ENCODE results near the gene GLUD2. TPM values are rescaled to one million over a fixed set of nuclear protein-coding genes. Genes with fewer than 3 reads are reported as not detected.

Gene GLUD2
- total RNA-seq, 1 donor from 2014 or later: 0.66 TPM

- Histone ChIP-seq H2AFZ (ENCODE audit: low read depth, low read length) (no peak overlapping the region), H3K79me2 (ENCODE audit: insufficient read depth, low read length) (no peaks in the 10 kb centered on the region), H3K4me3 (ENCODE audit: insufficient read depth, low read depth, low read length) (no peak overlapping the region), H3K4me1 (ENCODE audit: insufficient read depth, low read length) (no peaks in the 10 kb centered on the region), H3K9me3 (ENCODE audit: insufficient read depth, low read depth, low read length) (no peaks in the 10 kb centered on the region), H3K27ac (ENCODE audit: low read depth, low read length) (no peak overlapping the region), H4K20me1 (ENCODE audit: insufficient read depth, low read length) (no peaks in the 10 kb centered on the region), H3K9ac (ENCODE audit: low read length) (no peak overlapping the region), H3K27me3 (ENCODE audit: insufficient read depth, low read length) (no peaks in the 10 kb centered on the region), H3K36me3 (ENCODE audit: insufficient read depth, low read length) (no peaks in the 10 kb centered on the region), H3K4me2 (ENCODE audit: low read length) (no peak overlapping the region)
- Mint-ChIP-seq H3K27me3 (ENCODE audit: low read depth, unreplicated experiment) (no peaks in the 10 kb centered on the region), H3K27ac (ENCODE audit: unreplicated experiment) (no peak overlapping the region), H3K4me3 (ENCODE audit: unreplicated experiment) (no peak overlapping the region), H3K4me1 (ENCODE audit: low read depth, unreplicated experiment) (no peaks in the 10 kb centered on the region), H3K9me3 (ENCODE audit: unreplicated experiment) (peaks cover 2% of the 10 kb centered on the region), H3K36me3 (ENCODE audit: low read depth, unreplicated experiment) (no peaks in the 10 kb centered on the region)
- DNase-seq (ENCODE audit: low read depth): peak; percentile 6
- FAIRE-seq: no peak
- TF ChIP-seq EZH2 (IDR thresholded peaks at IDR 0.05; ENCODE audit: insufficient read depth, low read length): no peak
- no peak for TF ChIP-seq CTCF (IDR thresholded peaks at IDR 0.05; ENCODE audit: insufficient read depth, low read depth, low read length)
Observed at GRCh38 chrX:121010218-121010617, 37.2 kb upstream of the GLUD2 start.

GRCh38 chrX:121011254-121011653, 36.2 kb upstream of the GLUD2 start:
- no peak overlapping the region for H3K4me3 Mint-ChIP-seq (ENCODE audit: unreplicated experiment)
- no peaks in the 10 kb centered on the region for H3K79me2 ChIP-seq (ENCODE audit: insufficient read depth, low read length)

More at GRCh38 chrX:121011254-121011653, 36.2 kb upstream of the GLUD2 start:
- Histone ChIP-seq H3K9ac (ENCODE audit: low read length) (no peak overlapping the region), H3K9me3 (ENCODE audit: insufficient read depth, low read depth, low read length) (no peaks in the 10 kb centered on the region), H2AFZ (ENCODE audit: low read depth, low read length) (no peak overlapping the region), H3K4me3 (ENCODE audit: insufficient read depth, low read depth, low read length) (no peak overlapping the region), H3K36me3 (ENCODE audit: insufficient read depth, low read length) (no peaks in the 10 kb centered on the region), H3K4me2 (ENCODE audit: low read length) (no peak overlapping the region), H3K27me3 (ENCODE audit: insufficient read depth, low read length) (no peaks in the 10 kb centered on the region), H3K27ac (ENCODE audit: low read depth, low read length) (no peak overlapping the region), H4K20me1 (ENCODE audit: insufficient read depth, low read length) (no peaks in the 10 kb centered on the region), H3K4me1 (ENCODE audit: insufficient read depth, low read length) (no peaks in the 10 kb centered on the region)
- FAIRE-seq (no peak), DNase-seq (ENCODE audit: low read depth) (no peak)
- peaks cover 2% of the 10 kb centered on the region for H3K9me3 Mint-ChIP-seq (ENCODE audit: unreplicated experiment)
- H3K27me3 Mint-ChIP-seq (ENCODE audit: low read depth, unreplicated experiment): no peaks in the 10 kb centered on the region
- no peak for TF ChIP-seq CTCF (IDR thresholded peaks at IDR 0.05; ENCODE audit: insufficient read depth, low read depth, low read length)
- TF ChIP-seq EZH2 (IDR thresholded peaks at IDR 0.05; ENCODE audit: insufficient read depth, low read length): no peak
- no peak overlapping the region for H3K27ac Mint-ChIP-seq (ENCODE audit: unreplicated experiment)
- no peaks in the 10 kb centered on the region for H3K4me1 Mint-ChIP-seq (ENCODE audit: low read depth, unreplicated experiment)
- no peaks in the 10 kb centered on the region for H3K36me3 Mint-ChIP-seq (ENCODE audit: low read depth, unreplicated experiment)

Measured in astrocyte (in vitro differentiated cells and primary cell).